ENCODE measurements around the gene PFN3. TPM values are rescaled to one million over a fixed set of nuclear protein-coding genes. Genes with fewer than 3 reads are reported as not detected.

The PFN3 gene
- total RNA-seq, 2 donors from 2014 or later, result not detected

GRCh38 chr5:177370488-177371119 is 29.9 kb downstream of the PFN3 start:
- Mint-ChIP-seq H3K4me1 (peaks cover 47% of the 10 kb centered on the region), H3K27me3 (no peaks in the 10 kb centered on the region), H3K4me3 (peak overlapping the region; percentile 66), H3K36me3 (ENCODE audit: low read depth) (peaks cover 59% of the 10 kb centered on the region), H3K27ac (no peak overlapping the region), H3K9me3 (no peaks in the 10 kb centered on the region)
- ATAC-seq (replicated peaks), result peak; percentile 71

- Mint-ChIP-seq H3K36me3 (ENCODE audit: low read depth) (peaks cover 61% of the 10 kb centered on the region), H3K27me3 (no peaks in the 10 kb centered on the region), H3K4me1 (peaks cover 46% of the 10 kb centered on the region), H3K4me3 (peak overlapping the region; percentile 66), H3K27ac (peak overlapping the region; percentile 55), H3K9me3 (no peaks in the 10 kb centered on the region)
- no peak for ATAC-seq (replicated peaks)
Observed at GRCh38 chr5:177369645-177370440, 30.6 kb downstream of the PFN3 start.

GRCh38 chr5:177368869-177369644 is 31.4 kb downstream of the PFN3 start:
- Mint-ChIP-seq H3K27ac (peak overlapping the region; percentile 55), H3K4me3 (peak overlapping the region; percentile 44), H3K27me3 (no peaks in the 10 kb centered on the region), H3K36me3 (ENCODE audit: low read depth) (peaks cover 64% of the 10 kb centered on the region), H3K4me1 (peaks cover 52% of the 10 kb centered on the region), H3K9me3 (no peaks in the 10 kb centered on the region)
- ATAC-seq (replicated peaks), result no peak

GRCh38 chr5:177367981-177368868 is 32.2 kb downstream of the PFN3 start:
- Mint-ChIP-seq H3K4me3 (peak overlapping the region; percentile 44), H3K27me3 (no peaks in the 10 kb centered on the region), H3K4me1 (peaks cover 51% of the 10 kb centered on the region), H3K9me3 (no peaks in the 10 kb centered on the region), H3K27ac (peak overlapping the region; percentile 55), H3K36me3 (ENCODE audit: low read depth) (peaks cover 61% of the 10 kb centered on the region)
- no peak for ATAC-seq (replicated peaks)

- Mint-ChIP-seq H3K9me3 (no peaks in the 10 kb centered on the region), H3K36me3 (ENCODE audit: low read depth) (peaks cover 62% of the 10 kb centered on the region), H3K27ac (no peak overlapping the region), H3K27me3 (no peaks in the 10 kb centered on the region), H3K4me1 (peaks cover 50% of the 10 kb centered on the region), H3K4me3 (no peak overlapping the region)
- ATAC-seq (replicated peaks), result no peak
Observed at GRCh38 chr5:177367323-177367848, 33.1 kb downstream of the PFN3 start.

- Mint-ChIP-seq H3K9me3 (no peaks in the 10 kb centered on the region), H3K27ac (no peak overlapping the region), H3K4me1 (peaks cover 50% of the 10 kb centered on the region), H3K36me3 (ENCODE audit: low read depth) (peaks cover 63% of the 10 kb centered on the region), H3K4me3 (no peak overlapping the region), H3K27me3 (no peaks in the 10 kb centered on the region)
- ATAC-seq (replicated peaks), result no peak
Observed at GRCh38 chr5:177366528-177367322, 33.7 kb downstream of the PFN3 start.

GRCh38 chr5:177365845-177366527 is 34.5 kb downstream of the PFN3 start:
- Mint-ChIP-seq H3K4me3 (no peak overlapping the region), H3K27ac (no peak overlapping the region), H3K36me3 (ENCODE audit: low read depth) (peaks cover 59% of the 10 kb centered on the region), H3K9me3 (no peaks in the 10 kb centered on the region), H3K4me1 (peaks cover 48% of the 10 kb centered on the region), H3K27me3 (no peaks in the 10 kb centered on the region)
- ATAC-seq (replicated peaks), result no peak

- no peaks in the 10 kb centered on the region for H3K27me3 Mint-ChIP-seq
- H3K4me3 Mint-ChIP-seq, result peak overlapping the region; percentile 80
Observed at GRCh38 chr5:177364159-177364962, 36.1 kb downstream of the PFN3 start.

GRCh38 chr5:177363565-177363964 is 36.9 kb downstream of the PFN3 start:
- Mint-ChIP-seq H3K9me3 (no peaks in the 10 kb centered on the region), H3K4me3 (peak overlapping the region; percentile 80), H3K36me3 (ENCODE audit: low read depth) (peaks cover 52% of the 10 kb centered on the region), H3K27ac (peak overlapping the region; percentile 61), H3K4me1 (peaks cover 52% of the 10 kb centered on the region), H3K27me3 (no peaks in the 10 kb centered on the region)
- no peak for ATAC-seq (replicated peaks)

More at GRCh38 chr5:177364159-177364962, 36.1 kb downstream of the PFN3 start:
- Mint-ChIP-seq H3K36me3 (ENCODE audit: low read depth) (peaks cover 53% of the 10 kb centered on the region), H3K4me1 (peaks cover 54% of the 10 kb centered on the region), H3K27ac (peak overlapping the region; percentile 61), H3K9me3 (no peaks in the 10 kb centered on the region)
- ATAC-seq (replicated peaks), result peak; percentile 72

- H3K4me3 Mint-ChIP-seq, result peak overlapping the region; percentile 80
- no peaks in the 10 kb centered on the region for H3K9me3 Mint-ChIP-seq
- ATAC-seq (replicated peaks), result peak; percentile 68
Observed at GRCh38 chr5:177362610-177363507, 37.6 kb downstream of the PFN3 start.

GRCh38 chr5:177362292-177362609 is 38.2 kb downstream of the PFN3 start:
- no peaks in the 10 kb centered on the region for H3K9me3 Mint-ChIP-seq
- peak overlapping the region; percentile 80 for H3K4me3 Mint-ChIP-seq
- H3K36me3 Mint-ChIP-seq (ENCODE audit: low read depth), result peaks cover 52% of the 10 kb centered on the region
- peaks cover 52% of the 10 kb centered on the region for H3K4me1 Mint-ChIP-seq
- peak overlapping the region; percentile 84 for H3K27ac Mint-ChIP-seq
- no peaks in the 10 kb centered on the region for H3K27me3 Mint-ChIP-seq
- no peak for ATAC-seq (replicated peaks)

More at GRCh38 chr5:177362610-177363507, 37.6 kb downstream of the PFN3 start:
- H3K27ac Mint-ChIP-seq, result peak overlapping the region; percentile 84
- H3K27me3 Mint-ChIP-seq, result no peaks in the 10 kb centered on the region
- H3K36me3 Mint-ChIP-seq (ENCODE audit: low read depth), result peaks cover 46% of the 10 kb centered on the region
- H3K4me1 Mint-ChIP-seq, result peaks cover 46% of the 10 kb centered on the region

Measured in activated T-helper 17 cell treated with anti-CD3 and anti-CD28 coated beads, Interleukin-2, amount 50 U/mL, for 72 hours (primary cell).